Measurements from ENCODE around the gene POLR3GL.

The POLR3GL gene

DNA sequence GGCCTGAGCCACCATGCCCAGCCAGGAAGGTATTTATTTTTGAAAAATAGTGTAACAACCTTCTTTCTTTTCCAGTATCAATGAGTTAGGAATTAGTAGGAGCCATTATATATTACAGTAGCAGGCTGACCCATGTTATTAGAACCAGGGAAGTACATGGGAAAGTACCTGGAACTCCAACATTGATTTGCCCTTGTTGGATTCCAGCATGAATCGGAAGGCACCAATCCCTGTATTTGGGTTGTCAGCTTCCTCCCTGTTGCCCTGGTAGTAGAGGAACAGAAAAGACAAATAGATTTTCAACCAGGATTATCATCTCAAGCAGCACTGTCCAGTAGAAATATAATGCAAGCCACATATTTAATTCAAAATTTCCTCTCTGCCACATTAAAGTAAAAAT, 27.1 kb upstream of the POLR3GL start:
- no peak overlapping the region for H3K4me3 ChIP-seq (replicated peaks in 1 of 2; ENCODE audit: low read depth in 2 of 2, low read length in 2 of 2)
- TF ChIP-seq CTCF (IDR thresholded peaks at IDR 0.05; ENCODE audit: low read depth, low read length): no peak
- DNase-seq (ENCODE audit: low read depth in 2 of 2): no peak

- no peak for DNase-seq (ENCODE audit: low read depth in 2 of 2)
- H3K4me3 ChIP-seq (replicated peaks in 1 of 2; ENCODE audit: low read depth in 2 of 2, low read length in 2 of 2): no peak overlapping the region
- no peak for TF ChIP-seq CTCF (IDR thresholded peaks at IDR 0.05; ENCODE audit: low read depth, low read length)
These were observed 22.1 kb upstream of the POLR3GL start for GRCh38 chr1:145942405-145942804.

DNA sequence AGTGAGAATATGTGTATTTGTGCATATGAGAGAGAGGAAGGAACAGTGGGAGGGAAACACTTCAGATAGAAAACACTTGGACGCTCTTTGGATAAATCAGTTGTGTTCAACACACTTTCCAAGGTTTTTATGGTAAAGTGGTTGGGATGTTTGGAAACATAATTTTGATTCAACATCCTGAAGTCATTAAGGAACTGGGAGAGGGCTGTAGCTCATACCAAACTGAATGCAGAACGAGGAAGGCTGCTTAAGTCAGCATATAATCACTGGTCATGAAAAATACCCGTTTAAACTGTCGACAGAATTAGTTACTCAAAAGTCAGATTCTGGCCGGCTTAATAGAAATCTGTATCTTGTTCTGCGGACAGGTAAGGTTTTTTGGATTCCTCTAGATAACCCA, 21.6 kb upstream of the POLR3GL start:
- TF ChIP-seq CTCF (IDR thresholded peaks at IDR 0.05; ENCODE audit: low read depth, low read length): no peak
- no peak for DNase-seq (ENCODE audit: low read depth in 2 of 2)
- H3K4me3 ChIP-seq (replicated peaks in 1 of 2; ENCODE audit: low read depth in 2 of 2, low read length in 2 of 2): no peak overlapping the region

GRCh38 chr1:145944532-145944931, 20.0 kb upstream of the POLR3GL start:
- no peak for DNase-seq (ENCODE audit: low read depth in 2 of 2)
- TF ChIP-seq CTCF (IDR thresholded peaks at IDR 0.05; ENCODE audit: low read depth, low read length): no peak
- H3K4me3 ChIP-seq (replicated peaks in 1 of 2; ENCODE audit: low read depth in 2 of 2, low read length in 2 of 2): no peak overlapping the region

GRCh38 chr1:145946477-145946986, 18.0 kb upstream of the POLR3GL start:
- DNase-seq (ENCODE audit: low read depth in 2 of 2): no peak
- no peak overlapping the region for H3K4me3 ChIP-seq (replicated peaks in 1 of 2; ENCODE audit: low read depth in 2 of 2, low read length in 2 of 2)
- no peak for TF ChIP-seq CTCF (IDR thresholded peaks at IDR 0.05; ENCODE audit: low read depth, low read length)

DNA sequence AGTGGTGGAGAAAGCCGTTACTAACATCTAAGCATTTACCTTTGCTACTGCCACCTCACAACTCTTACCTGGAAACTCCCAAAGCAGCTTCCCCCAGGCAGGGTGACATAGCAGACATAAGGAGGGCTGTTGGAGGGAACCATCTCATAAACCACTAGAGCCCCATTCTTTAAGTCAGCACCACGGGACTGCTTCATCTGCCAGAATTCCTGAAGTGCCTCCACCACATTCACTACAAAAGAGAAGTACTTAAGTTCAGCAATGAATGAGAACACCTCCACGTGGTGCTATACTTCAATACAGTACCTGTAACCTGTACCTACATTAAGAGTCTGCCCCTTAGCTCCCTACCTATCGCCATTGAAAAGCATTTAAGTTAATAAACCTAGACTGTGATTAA, 16.9 kb upstream of the POLR3GL start:
- no peak for DNase-seq (ENCODE audit: low read depth in 2 of 2)
- TF ChIP-seq CTCF (IDR thresholded peaks at IDR 0.05; ENCODE audit: low read depth, low read length): no peak
- no peak overlapping the region for H3K4me3 ChIP-seq (replicated peaks in 1 of 2; ENCODE audit: low read depth in 2 of 2, low read length in 2 of 2)

- no peak overlapping the region for H3K4me3 ChIP-seq (replicated peaks in 1 of 2; ENCODE audit: low read depth in 2 of 2, low read length in 2 of 2)
- DNase-seq (ENCODE audit: low read depth in 2 of 2): no peak
- no peak for TF ChIP-seq CTCF (IDR thresholded peaks at IDR 0.05; ENCODE audit: low read depth, low read length)
These were observed 15.3 kb upstream of the POLR3GL start for GRCh38 chr1:145949219-145949618.
